Fibroblast of lung (primary cell): ENCODE measurements around the gene ATAD3B. TPM values are rescaled to one million over a fixed set of nuclear protein-coding genes. Genes with fewer than 3 reads are reported as not detected.
"Not testable (repeated sequence)": the region's sequence is repeated elsewhere in the genome, so short reads cannot be mapped to it uniquely, and the experiment has no call there.

ENCODE experiments used
- DNase-seq, 2 donors: peaks; one replicate each; pipeline versions ENCODE4 v3.0.0 to v3.0.0-alpha.2; 2010; ENCODE audit warnings: low read depth in 2 of 2
- H2AFZ ChIP-seq: 2 replicates; pipeline ENCODE4 v1.5.1; 2012; ENCODE audit warnings: low read length, control low read depth, inconsistent platforms
- H3K27ac ChIP-seq: 2 replicates; pipeline ENCODE4 v1.5.1; 2011; ENCODE audit warnings: low read length, control low read depth; ENCODE audit not compliant: insufficient read depth
- H3K27me3 ChIP-seq: 2 replicates; pipeline ENCODE4 v1.5.1; 2011; ENCODE audit warnings: mild to moderate bottlenecking, low read length; ENCODE audit not compliant: control insufficient read depth, insufficient read depth
- H3K36me3 ChIP-seq: 2 replicates; pipeline ENCODE4 v1.5.1; 2011; ENCODE audit warnings: low read length; ENCODE audit not compliant: control insufficient read depth, insufficient read depth
- H3K4me1 ChIP-seq: 2 replicates; pipeline ENCODE4 v1.5.1; 2011; ENCODE audit warnings: low read length; ENCODE audit not compliant: control insufficient read depth, insufficient read depth; ENCODE audit errors: extremely low read depth
- H3K4me2 ChIP-seq: 2 replicates; pipeline ENCODE4 v1.5.1; 2011; ENCODE audit warnings: low read length, control low read depth; ENCODE audit not compliant: insufficient read depth; ENCODE audit errors: extremely low read depth
- H3K4me3 ChIP-seq, 4 experiments: fragments of 200-600 bp in 1 of 4; sonication (generic) in 1 of 4; replicated peaks in 1 of 4; 2 replicates each; pipeline ENCODE4 v1.5.1; 2011 to 2016; ENCODE audit warnings: low read length in 4 of 4, low read depth in 3 of 4, mild to moderate bottlenecking in 3 of 4, control low read depth in 2 of 4, inconsistent platforms in 1 of 4, mixed read lengths in 1 of 4; ENCODE audit not compliant: insufficient read depth in 1 of 4; ENCODE audit errors: control extremely low read depth in 1 of 4
- H3K79me2 ChIP-seq: 2 replicates; pipeline ENCODE4 v1.5.1; 2012; ENCODE audit warnings: mild to moderate bottlenecking, low read length, inconsistent platforms; ENCODE audit not compliant: control insufficient read depth, insufficient read depth
- H3K9ac ChIP-seq: 2 replicates; pipeline ENCODE4 v1.5.1; 2011; ENCODE audit warnings: mild to moderate bottlenecking, low read length, control low read depth; ENCODE audit not compliant: insufficient read depth
- H3K9me3 ChIP-seq: 2 replicates; pipeline ENCODE4 v1.5.1; 2012; ENCODE audit warnings: low read depth, low read length; ENCODE audit not compliant: control insufficient read depth, insufficient read depth
- H4K20me1 ChIP-seq: 2 replicates; pipeline ENCODE4 v1.5.1; 2011; ENCODE audit warnings: low read length; ENCODE audit not compliant: control insufficient read depth, insufficient read depth; ENCODE audit errors: extremely low read depth
- CTCF ChIP-seq, 2 donors: IDR thresholded peaks in 1 of 2; conservative IDR thresholded peaks in 1 of 2; 1 replicate in 1 of 2; 2 replicates in 1 of 2; pipeline ENCODE4 v1.5.1; 2011 to 2012; ENCODE audit warnings: low read length in 2 of 2, control low read depth in 1 of 2, inconsistent platforms in 1 of 2, low read depth in 1 of 2, mild to moderate bottlenecking in 1 of 2
- EZH2 ChIP-seq: IDR thresholded peaks from 2 replicates; pipeline ENCODE4 v1.5.1; 2012; ENCODE audit warnings: low read length, control low read depth, mild to moderate bottlenecking; ENCODE audit errors: missing control alignments
- polyA plus RNA-seq, 2 donors: library from polyadenylated mRNA; depleted of rRNA in 1 of 2; stranded (reverse) in 1 of 2; unstranded in 1 of 2; fragments of >200 nt; gene quantifications; 2 replicates each; pipeline ENCODE4 v1.2.1, GENCODE V29; 2011 to 2012; ENCODE audit warnings: missing spikeins in 1 of 2
- total RNA-seq: library from RNA; depleted of rRNA; stranded (reverse); fragments of >200 nt; gene quantifications from 2 replicates; pipeline ENCODE4 v1.2.1, GENCODE V29; 2014

The ATAD3B gene
- total and polyA plus RNA-seq, 2 donors (not counting 1 experiment from before 2014, with no cell fraction given) = 7.0 to 15.0 TPM

- no peak overlapping the region for H2AFZ ChIP-seq
- no peaks in the 10 kb centered on the region for H3K9me3 ChIP-seq
- no peak overlapping the region for H3K9ac ChIP-seq
- H3K4me3 ChIP-seq = no peak overlapping the region
- no peak for DNase-seq
- no peak overlapping the region for H3K4me2 ChIP-seq
- H3K27me3 ChIP-seq = no peaks in the 10 kb centered on the region
- no peaks in the 10 kb centered on the region for H3K4me1 ChIP-seq
- H4K20me1 ChIP-seq = no peaks in the 10 kb centered on the region
- H3K36me3 ChIP-seq = peaks cover 32% of the 10 kb centered on the region
- H3K79me2 ChIP-seq = peaks cover 4% of the 10 kb centered on the region
- TF ChIP-seq EZH2 = no peak
- TF ChIP-seq CTCF (conservative IDR thresholded peaks at IDR 0.05 in 1 of 2, IDR thresholded peaks at IDR 0.05 in 1 of 2; ENCODE audit: low read depth in 1 of 2, low read length in 2 of 2) = no peak
- no peak overlapping the region for H3K27ac ChIP-seq
These were observed 11.3 kb downstream of the ATAD3B start for GRCh38 chr1:1482856-1483255.

- no peaks in the 10 kb centered on the region for H3K27me3 ChIP-seq
- no peaks in the 10 kb centered on the region for H3K9me3 ChIP-seq
- H2AFZ ChIP-seq = no peak overlapping the region
- H3K27ac ChIP-seq = no peak overlapping the region
- H3K4me2 ChIP-seq = no peak overlapping the region
- no peak overlapping the region for H3K9ac ChIP-seq
- no peaks in the 10 kb centered on the region for H3K4me1 ChIP-seq
- H3K79me2 ChIP-seq = peaks cover 4% of the 10 kb centered on the region
- no peaks in the 10 kb centered on the region for H4K20me1 ChIP-seq
- no peak overlapping the region for H3K4me3 ChIP-seq
- TF ChIP-seq CTCF (conservative IDR thresholded peaks at IDR 0.05 in 1 of 2, IDR thresholded peaks at IDR 0.05 in 1 of 2; ENCODE audit: low read depth in 1 of 2, low read length in 2 of 2) (no peak), EZH2 (no peak)
- peaks cover 27% of the 10 kb centered on the region for H3K36me3 ChIP-seq
- no peak for DNase-seq
These were observed 12.1 kb downstream of the ATAD3B start for GRCh38 chr1:1483714-1484113.

GRCh38 chr1:1484976-1485750 is 13.6 kb downstream of the ATAD3B start:
- not testable (repeated sequence) for H2AFZ ChIP-seq, H3K9me3 ChIP-seq, H3K4me2 ChIP-seq, H4K20me1 ChIP-seq, H3K9ac ChIP-seq, H3K4me3 ChIP-seq, H3K27me3 ChIP-seq, H3K4me1 ChIP-seq, H3K27ac ChIP-seq, DNase-seq, H3K79me2 ChIP-seq
- peaks cover 24% of the 10 kb centered on the region for H3K36me3 ChIP-seq

DNA sequence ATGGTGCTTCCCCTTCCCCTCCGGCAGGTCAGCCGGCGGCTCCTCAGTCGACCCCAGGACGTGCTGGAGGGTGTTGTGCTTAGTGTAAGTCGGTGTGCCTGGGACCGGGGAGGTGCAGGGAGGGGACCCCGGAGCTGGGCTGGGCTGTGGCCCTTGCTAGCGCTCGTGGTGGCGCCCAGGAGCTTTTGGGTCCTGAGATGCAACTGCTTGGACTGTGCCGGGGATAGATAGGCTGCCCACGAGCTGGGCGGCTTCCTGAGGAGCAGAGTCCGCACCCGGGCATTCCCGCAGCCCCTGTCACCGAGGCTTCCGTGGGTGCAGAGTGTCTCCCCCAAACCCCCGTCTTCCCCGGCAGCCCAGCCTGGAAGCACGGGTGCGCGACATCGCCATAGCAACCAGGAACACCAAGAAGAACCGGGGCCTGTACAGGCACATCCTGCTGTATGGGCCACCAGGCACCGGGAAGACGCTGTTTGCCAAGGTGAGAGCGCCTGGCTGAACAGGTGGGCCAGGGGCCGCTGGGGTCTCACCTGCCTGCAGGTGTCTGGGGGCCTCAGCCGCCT is 14.3 kb downstream of the ATAD3B start:
- not testable (repeated sequence) for H3K9ac ChIP-seq, H3K4me3 ChIP-seq, H3K27ac ChIP-seq, H3K27me3 ChIP-seq, H3K4me1 ChIP-seq, H3K9me3 ChIP-seq, H3K79me2 ChIP-seq, H2AFZ ChIP-seq, DNase-seq, H3K4me2 ChIP-seq, H4K20me1 ChIP-seq
- peaks cover 26% of the 10 kb centered on the region for H3K36me3 ChIP-seq
